PC-9 (cell line): Measurements from ENCODE around the gene TSHB.

Experiments
- EZH2 ChIP-seq: fragments of 200-600 bp; sonication (generic); IDR thresholded peaks from 2 replicates; pipeline ENCODE4 v1.8.0; 2017; ENCODE audit warnings: antibody characterized with exemption, low read depth
- TF ChIP-seq, protein P1 (sequence below): fragments of 200-600 bp; sonication (generic); conservative IDR thresholded peaks from 2 replicates; pipeline ENCODE4 v1.6.1; 2017; ENCODE audit warnings: mixed run types, antibody characterized with exemption, mild to moderate bottlenecking, moderate library complexity

DNA sequence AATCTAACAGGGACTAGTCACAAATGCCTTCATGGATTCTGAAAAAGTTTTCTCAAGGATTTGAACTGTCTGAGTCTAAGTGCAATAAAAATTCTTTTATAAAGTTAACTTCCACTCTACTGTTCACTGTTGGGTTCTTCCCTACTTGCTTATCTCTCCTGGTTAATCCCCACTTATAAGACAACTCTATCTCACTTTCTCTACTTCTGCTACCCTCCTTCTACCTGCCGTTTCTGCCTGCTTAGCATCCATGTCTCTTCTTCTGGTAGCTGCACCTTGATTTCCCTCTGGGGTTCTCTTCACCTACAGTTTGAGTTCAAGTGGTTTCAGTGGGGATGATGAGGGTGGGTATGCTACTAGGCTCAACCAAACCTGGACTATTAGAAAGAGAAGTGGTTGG, 6.0 kb downstream of the TSHB start:
- TF ChIP-seq, protein P1, sequence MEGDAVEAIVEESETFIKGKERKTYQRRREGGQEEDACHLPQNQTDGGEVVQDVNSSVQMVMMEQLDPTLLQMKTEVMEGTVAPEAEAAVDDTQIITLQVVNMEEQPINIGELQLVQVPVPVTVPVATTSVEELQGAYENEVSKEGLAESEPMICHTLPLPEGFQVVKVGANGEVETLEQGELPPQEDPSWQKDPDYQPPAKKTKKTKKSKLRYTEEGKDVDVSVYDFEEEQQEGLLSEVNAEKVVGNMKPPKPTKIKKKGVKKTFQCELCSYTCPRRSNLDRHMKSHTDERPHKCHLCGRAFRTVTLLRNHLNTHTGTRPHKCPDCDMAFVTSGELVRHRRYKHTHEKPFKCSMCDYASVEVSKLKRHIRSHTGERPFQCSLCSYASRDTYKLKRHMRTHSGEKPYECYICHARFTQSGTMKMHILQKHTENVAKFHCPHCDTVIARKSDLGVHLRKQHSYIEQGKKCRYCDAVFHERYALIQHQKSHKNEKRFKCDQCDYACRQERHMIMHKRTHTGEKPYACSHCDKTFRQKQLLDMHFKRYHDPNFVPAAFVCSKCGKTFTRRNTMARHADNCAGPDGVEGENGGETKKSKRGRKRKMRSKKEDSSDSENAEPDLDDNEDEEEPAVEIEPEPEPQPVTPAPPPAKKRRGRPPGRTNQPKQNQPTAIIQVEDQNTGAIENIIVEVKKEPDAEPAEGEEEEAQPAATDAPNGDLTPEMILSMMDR = no peak
- TF ChIP-seq EZH2 = no peak
